Tibial nerve (tissue), 4 donors: ENCODE data around the gene CRTC1.

Experiments used
- EP300 ChIP-seq, 2 donors: sonication (generic); formaldehyde crosslinking; IDR thresholded peaks; one replicate each; pipeline ENCODE4 v1.6.1; 2017; ENCODE audit warnings: antibody characterized with exemption in 2 of 2, mild to moderate bottlenecking in 1 of 2
- POLR2A ChIP-seq, 2 donors: fragments of 450-650 bp; IDR thresholded peaks; one replicate each; pipeline ENCODE4 v1.6.1; 2017; ENCODE audit warnings: antibody characterized with exemption in 2 of 2, mild to moderate bottlenecking in 2 of 2, moderate library complexity in 2 of 2
- TF ChIP-seq, protein P1 (sequence below), 5 experiments: fragments of 200-600 bp in 3 of 5; fragments of 450-650 bp in 2 of 5; sonication (generic) in 3 of 5; IDR thresholded peaks; one replicate each; pipeline ENCODE4 v1.5.1; 2016 to 2019; ENCODE audit warnings: antibody characterized with exemption in 5 of 5, mild to moderate bottlenecking in 3 of 5, moderate library complexity in 2 of 5

DNA sequence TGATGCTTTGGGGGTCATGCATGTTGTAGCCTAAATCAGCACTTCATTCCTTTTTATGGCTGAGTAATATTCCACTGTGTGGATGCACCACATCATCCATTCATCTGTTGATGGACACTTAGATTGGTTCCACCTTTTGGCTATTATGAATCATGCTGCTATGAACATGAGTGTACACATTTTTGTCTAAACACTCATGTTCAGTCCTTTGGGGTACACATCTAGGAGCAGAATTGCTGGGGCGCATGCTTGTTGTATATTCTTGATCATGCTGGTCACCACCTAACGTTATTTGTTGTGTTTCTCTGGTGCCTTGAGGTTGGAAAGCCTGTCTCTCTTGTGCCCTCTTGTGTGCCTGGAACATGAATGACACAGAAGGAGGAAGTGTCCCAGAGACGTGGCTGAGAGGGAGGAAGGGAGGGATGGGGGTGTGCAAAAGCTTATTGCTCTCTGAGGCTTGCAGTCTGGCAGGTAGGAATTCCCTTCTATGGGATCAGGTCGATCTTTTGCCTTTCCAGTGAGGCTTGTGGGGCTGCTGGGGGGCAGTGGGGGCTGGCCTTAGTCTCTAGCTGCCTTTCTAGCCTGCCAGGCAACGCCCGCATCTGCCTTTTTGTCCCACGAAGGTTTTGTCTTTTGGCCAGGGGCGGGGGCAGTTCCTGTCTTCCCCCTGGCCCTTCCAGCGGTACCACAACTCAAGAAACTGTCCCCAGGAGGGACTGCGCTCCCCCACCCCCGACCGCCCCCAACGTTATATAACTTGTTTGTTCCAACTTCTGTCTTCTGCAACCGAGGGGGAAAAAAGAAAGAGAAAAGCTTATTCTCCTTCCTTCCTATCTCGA, 39.1 kb upstream of the CRTC1 start:
- no peak for TF ChIP-seq POLR2A (IDR thresholded peaks at IDR 0.05)
- TF ChIP-seq, protein P1, sequence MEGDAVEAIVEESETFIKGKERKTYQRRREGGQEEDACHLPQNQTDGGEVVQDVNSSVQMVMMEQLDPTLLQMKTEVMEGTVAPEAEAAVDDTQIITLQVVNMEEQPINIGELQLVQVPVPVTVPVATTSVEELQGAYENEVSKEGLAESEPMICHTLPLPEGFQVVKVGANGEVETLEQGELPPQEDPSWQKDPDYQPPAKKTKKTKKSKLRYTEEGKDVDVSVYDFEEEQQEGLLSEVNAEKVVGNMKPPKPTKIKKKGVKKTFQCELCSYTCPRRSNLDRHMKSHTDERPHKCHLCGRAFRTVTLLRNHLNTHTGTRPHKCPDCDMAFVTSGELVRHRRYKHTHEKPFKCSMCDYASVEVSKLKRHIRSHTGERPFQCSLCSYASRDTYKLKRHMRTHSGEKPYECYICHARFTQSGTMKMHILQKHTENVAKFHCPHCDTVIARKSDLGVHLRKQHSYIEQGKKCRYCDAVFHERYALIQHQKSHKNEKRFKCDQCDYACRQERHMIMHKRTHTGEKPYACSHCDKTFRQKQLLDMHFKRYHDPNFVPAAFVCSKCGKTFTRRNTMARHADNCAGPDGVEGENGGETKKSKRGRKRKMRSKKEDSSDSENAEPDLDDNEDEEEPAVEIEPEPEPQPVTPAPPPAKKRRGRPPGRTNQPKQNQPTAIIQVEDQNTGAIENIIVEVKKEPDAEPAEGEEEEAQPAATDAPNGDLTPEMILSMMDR (IDR thresholded peaks at IDR 0.05) = peak in 1 of 5 experiments; percentile 14
- peak in 1 of 2 donors; percentile 28 for TF ChIP-seq EP300 (IDR thresholded peaks at IDR 0.05)
